Keratinocyte (primary cell): ENCODE results near the gene HNRNPD.

Source experiments
- CTCF ChIP-seq, 3 experiments: IDR thresholded peaks in 1 of 3; conservative IDR thresholded peaks in 1 of 3; optimal IDR thresholded peaks in 1 of 3; 2 replicates in 2 of 3; 3 replicates in 1 of 3; pipeline versions ENCODE3 to v1.5.1; 2011; ENCODE audit warnings: low read length in 3 of 3, mild to moderate bottlenecking in 3 of 3, moderate library complexity in 2 of 3, control low read depth in 1 of 3, inconsistent platforms in 1 of 3; ENCODE audit not compliant: insufficient read depth in 2 of 3; ENCODE audit errors: extremely low read depth in 1 of 3
- EZH2 ChIP-seq: IDR thresholded peaks from one replicate; pipeline ENCODE4 v1.6.1; 2012; ENCODE audit warnings: inconsistent platforms, mild to moderate bottlenecking, low read length, moderate library complexity

- TF ChIP-seq CTCF (optimal IDR thresholded peaks at IDR 0.05 in 1 of 3, IDR thresholded peaks at IDR 0.05 in 1 of 3, conservative IDR thresholded peaks at IDR 0.05 in 1 of 3; ENCODE audit: extremely low read depth in 1 of 3, insufficient read depth in 2 of 3, low read length in 3 of 3) (no peak), EZH2 (no peak)
Observed at GRCh38 chr4:82371497-82371896, 2.3 kb downstream of the HNRNPD start.
